Astrocyte (in vitro differentiated cells and primary cell): ENCODE measurements around the gene VSTM2B. TPM values are rescaled to one million over a fixed set of nuclear protein-coding genes. Genes with fewer than 3 reads are reported as not detected.

Source experiments
- DNase-seq: peaks from one replicate; pipeline ENCODE4 v3.0.0-alpha.2; 2010; ENCODE audit warnings: low read depth
- FAIRE-seq: peaks from 2 replicates; lab custom pipeline; 2011; peaks lifted over from hg19 to GRCh38; lab: Jason Lieb, UNC
- H2AFZ ChIP-seq: 2 replicates; pipeline ENCODE4 v1.6.0; 2012; ENCODE audit warnings: low read depth, low read length, inconsistent platforms
- H3K27ac ChIP-seq: 2 replicates; pipeline ENCODE4 v1.5.1; 2011; ENCODE audit warnings: low read depth, low read length, inconsistent platforms
- H3K27me3 ChIP-seq: 2 replicates; pipeline ENCODE4 v1.6.0; 2011; ENCODE audit warnings: low read length, inconsistent platforms; ENCODE audit not compliant: insufficient read depth
- H3K36me3 ChIP-seq: 2 replicates; pipeline ENCODE4 v1.5.1; 2011; ENCODE audit warnings: low read length, inconsistent platforms; ENCODE audit not compliant: insufficient read depth
- H3K4me1 ChIP-seq: 2 replicates; pipeline ENCODE4 v1.5.1; 2011; ENCODE audit warnings: low read length, inconsistent platforms; ENCODE audit not compliant: insufficient read depth
- H3K4me2 ChIP-seq: 2 replicates; pipeline ENCODE4 v1.6.0; 2012; ENCODE audit warnings: low read length, inconsistent platforms
- H3K4me3 ChIP-seq: 2 replicates; pipeline ENCODE4 v1.5.1; 2011; ENCODE audit warnings: low read depth, mild to moderate bottlenecking, low read length, inconsistent platforms; ENCODE audit not compliant: insufficient read depth
- H3K79me2 ChIP-seq: 2 replicates; pipeline ENCODE4 v1.6.0; 2012; ENCODE audit warnings: mild to moderate bottlenecking, low read length, inconsistent platforms; ENCODE audit not compliant: insufficient read depth
- H3K9ac ChIP-seq: 2 replicates; pipeline ENCODE4 v1.6.0; 2012; ENCODE audit warnings: mild to moderate bottlenecking, low read length, inconsistent platforms
- H3K9me3 ChIP-seq: 2 replicates; pipeline ENCODE4 v1.5.1; 2012; ENCODE audit warnings: low read depth, mild to moderate bottlenecking, low read length, inconsistent platforms; ENCODE audit not compliant: insufficient read depth
- H4K20me1 ChIP-seq: 2 replicates; pipeline ENCODE4 v1.6.0; 2012; ENCODE audit warnings: low read length, inconsistent platforms; ENCODE audit not compliant: insufficient read depth
- H3K27ac Mint-ChIP-seq: one replicate; pipeline ENCODE4 v1.8.0; 2021; ENCODE audit warnings: mild to moderate bottlenecking, mixed read lengths; ENCODE audit not compliant: unreplicated experiment
- H3K27me3 Mint-ChIP-seq: one replicate; pipeline ENCODE4 v1.8.0; 2021; ENCODE audit warnings: low read depth, mixed read lengths; ENCODE audit not compliant: unreplicated experiment
- H3K36me3 Mint-ChIP-seq: one replicate; pipeline ENCODE4 v1.8.0; 2021; ENCODE audit warnings: low read depth, mixed read lengths; ENCODE audit not compliant: unreplicated experiment
- H3K4me1 Mint-ChIP-seq: one replicate; pipeline ENCODE4 v1.8.0; 2021; ENCODE audit warnings: low read depth, mixed read lengths; ENCODE audit not compliant: unreplicated experiment
- H3K4me3 Mint-ChIP-seq: one replicate; pipeline ENCODE4 v1.8.0; 2021; ENCODE audit warnings: mild to moderate bottlenecking, moderate library complexity, mixed read lengths; ENCODE audit not compliant: unreplicated experiment
- H3K9me3 Mint-ChIP-seq: one replicate; pipeline ENCODE4 v1.8.0; 2021; ENCODE audit warnings: mild to moderate bottlenecking, mixed read lengths; ENCODE audit not compliant: unreplicated experiment
- EZH2 ChIP-seq: IDR thresholded peaks from 2 replicates; pipeline ENCODE4 v1.6.1; 2012; ENCODE audit warnings: mild to moderate bottlenecking, low read length, inconsistent platforms; ENCODE audit not compliant: insufficient read depth
- total RNA-seq: library from RNA; stranded (reverse); gene quantifications from 2 replicates; pipeline ENCODE4 v1.2.1, GENCODE V29; 2021
- TF ChIP-seq, protein P1 (sequence below): IDR thresholded peaks from 2 replicates; pipeline ENCODE4 v1.5.1; 2011; ENCODE audit warnings: low read depth, mild to moderate bottlenecking, inconsistent platforms, low read length, moderate library complexity; ENCODE audit not compliant: insufficient read depth

VSTM2B gene
- total RNA-seq, 1 donor from 2014 or later: not detected

GRCh38 chr19:29596885-29597525 is 71.2 kb downstream of the VSTM2B start:
- Mint-ChIP-seq H3K27ac (no peak overlapping the region), H3K4me3 (no peak overlapping the region), H3K36me3 (no peaks in the 10 kb centered on the region), H3K4me1 (no peaks in the 10 kb centered on the region), H3K9me3 (no peaks in the 10 kb centered on the region), H3K27me3 (peaks cover 35% of the 10 kb centered on the region)
- H3K36me3 ChIP-seq: no peaks in the 10 kb centered on the region
- H4K20me1 ChIP-seq: no peaks in the 10 kb centered on the region
- no peaks in the 10 kb centered on the region for H3K79me2 ChIP-seq
- no peak overlapping the region for H3K9ac ChIP-seq
- H2AFZ ChIP-seq: no peak overlapping the region
- H3K27ac ChIP-seq: no peak overlapping the region
- no peak for FAIRE-seq
- H3K4me1 ChIP-seq: no peaks in the 10 kb centered on the region
- peaks cover 5% of the 10 kb centered on the region for H3K27me3 ChIP-seq
- no peak overlapping the region for H3K4me2 ChIP-seq
- peak; percentile 4 for DNase-seq
- H3K4me3 ChIP-seq: no peak overlapping the region
- H3K9me3 ChIP-seq: no peaks in the 10 kb centered on the region
- no peak for TF ChIP-seq EZH2
- TF ChIP-seq, protein P1, sequence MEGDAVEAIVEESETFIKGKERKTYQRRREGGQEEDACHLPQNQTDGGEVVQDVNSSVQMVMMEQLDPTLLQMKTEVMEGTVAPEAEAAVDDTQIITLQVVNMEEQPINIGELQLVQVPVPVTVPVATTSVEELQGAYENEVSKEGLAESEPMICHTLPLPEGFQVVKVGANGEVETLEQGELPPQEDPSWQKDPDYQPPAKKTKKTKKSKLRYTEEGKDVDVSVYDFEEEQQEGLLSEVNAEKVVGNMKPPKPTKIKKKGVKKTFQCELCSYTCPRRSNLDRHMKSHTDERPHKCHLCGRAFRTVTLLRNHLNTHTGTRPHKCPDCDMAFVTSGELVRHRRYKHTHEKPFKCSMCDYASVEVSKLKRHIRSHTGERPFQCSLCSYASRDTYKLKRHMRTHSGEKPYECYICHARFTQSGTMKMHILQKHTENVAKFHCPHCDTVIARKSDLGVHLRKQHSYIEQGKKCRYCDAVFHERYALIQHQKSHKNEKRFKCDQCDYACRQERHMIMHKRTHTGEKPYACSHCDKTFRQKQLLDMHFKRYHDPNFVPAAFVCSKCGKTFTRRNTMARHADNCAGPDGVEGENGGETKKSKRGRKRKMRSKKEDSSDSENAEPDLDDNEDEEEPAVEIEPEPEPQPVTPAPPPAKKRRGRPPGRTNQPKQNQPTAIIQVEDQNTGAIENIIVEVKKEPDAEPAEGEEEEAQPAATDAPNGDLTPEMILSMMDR: peak; percentile 43

DNA sequence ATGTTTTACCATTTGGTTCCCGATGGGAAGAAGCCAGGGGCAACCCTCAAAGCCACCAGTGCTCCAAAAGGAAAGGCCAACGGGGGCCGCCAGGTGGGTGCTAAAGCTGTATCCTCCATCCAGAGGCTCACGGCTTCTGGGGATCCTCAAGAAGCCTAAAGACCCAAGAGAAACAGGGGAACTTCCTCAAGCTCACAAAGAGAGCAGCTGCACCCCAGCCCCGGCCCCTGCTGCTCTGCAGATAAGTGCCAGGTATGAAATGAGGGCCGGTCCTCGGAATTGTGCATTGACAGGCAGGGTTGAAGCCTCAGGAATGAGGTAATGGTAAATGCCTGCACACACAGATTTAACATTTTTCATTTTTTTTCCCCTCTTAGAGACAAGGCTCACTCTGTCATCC is 72.2 kb downstream of the VSTM2B start:
- Histone ChIP-seq H3K27me3 (peaks cover 5% of the 10 kb centered on the region), H4K20me1 (no peaks in the 10 kb centered on the region), H3K4me2 (no peak overlapping the region), H3K9ac (no peak overlapping the region), H3K79me2 (no peaks in the 10 kb centered on the region), H3K4me1 (no peaks in the 10 kb centered on the region), H3K36me3 (no peaks in the 10 kb centered on the region), H3K4me3 (no peak overlapping the region), H2AFZ (no peak overlapping the region), H3K27ac (no peak overlapping the region), H3K9me3 (no peaks in the 10 kb centered on the region)
- Mint-ChIP-seq H3K36me3 (no peaks in the 10 kb centered on the region), H3K27ac (no peak overlapping the region), H3K4me3 (no peak overlapping the region), H3K27me3 (peaks cover 25% of the 10 kb centered on the region), H3K9me3 (no peaks in the 10 kb centered on the region), H3K4me1 (no peaks in the 10 kb centered on the region)
- no peak for TF ChIP-seq EZH2
- TF ChIP-seq, protein P1: no peak
- no peak for DNase-seq
- no peak for FAIRE-seq

- H3K4me3 ChIP-seq: no peak overlapping the region
- no peaks in the 10 kb centered on the region for H3K4me1 ChIP-seq
- no peak overlapping the region for H3K27ac ChIP-seq
- no peak overlapping the region for H3K4me2 ChIP-seq
- no peak overlapping the region for H3K27ac Mint-ChIP-seq
- peaks cover 5% of the 10 kb centered on the region for H3K27me3 ChIP-seq
- FAIRE-seq (no peak), DNase-seq (no peak)
- H3K4me1 Mint-ChIP-seq: no peaks in the 10 kb centered on the region
- TF ChIP-seq, protein P1: no peak
- no peak for TF ChIP-seq EZH2
- no peak overlapping the region for H3K9ac ChIP-seq
- no peaks in the 10 kb centered on the region for H3K36me3 ChIP-seq
- no peaks in the 10 kb centered on the region for H3K9me3 ChIP-seq
- H3K27me3 Mint-ChIP-seq: peaks cover 24% of the 10 kb centered on the region
- no peaks in the 10 kb centered on the region for H3K79me2 ChIP-seq
- no peak overlapping the region for H3K4me3 Mint-ChIP-seq
- H2AFZ ChIP-seq: no peak overlapping the region
- no peaks in the 10 kb centered on the region for H3K36me3 Mint-ChIP-seq
- H4K20me1 ChIP-seq: no peaks in the 10 kb centered on the region
- no peaks in the 10 kb centered on the region for H3K9me3 Mint-ChIP-seq
Measured at GRCh38 chr19:29598496-29598895, 72.7 kb downstream of the VSTM2B start.
